ENCODE results near the gene RAPGEF1. TPM values are rescaled to one million over a fixed set of nuclear protein-coding genes. Genes with fewer than 3 reads are reported as not detected.

RAPGEF1 gene
- total RNA-seq, 4 donors from 2014 or later: 32.0 to 57.3 (median 38.9) TPM

- Histone ChIP-seq H3K9me3 (no peaks in the 10 kb centered on the region), H3K4me3 (no peak overlapping the region), H3K4me1 (peaks cover 0 to 4% (median 0%) of the 10 kb centered on the region in 4 donors), H3K27ac (no peak overlapping the region), H3K27me3 (no peaks in the 10 kb centered on the region), H3K36me3 (peaks cover 0 to 88% (median 19%) of the 10 kb centered on the region in 3 donors)
- no peak for DNase-seq (ENCODE audit: low spot score in 2 of 2)
- TF ChIP-seq EP300 (IDR thresholded peaks at IDR 0.05) (no peak), POLR2A (IDR thresholded peaks at IDR 0.05) (no peak), CTCF (IDR thresholded peaks at IDR 0.05) (no peak)
- 85 to 87% methylated on average over 12 to 14 of the region's 14 CpGs for WGBS, 2 donors
These were observed 149.9 kb downstream of the RAPGEF1 start for GRCh38 chr9:131589993-131590392.

- no peak for TF ChIP-seq POLR2A (IDR thresholded peaks at IDR 0.05)
- 91 to 93% methylated on average over 13 to 16 of the region's 16 CpGs for WGBS, 2 donors
- H3K9me3 ChIP-seq: no peaks in the 10 kb centered on the region
- peaks cover 0 to 4% (median 0%) of the 10 kb centered on the region in 4 donors for H3K4me1 ChIP-seq
- no peak overlapping the region for H3K4me3 ChIP-seq
- peaks cover 0 to 88% (median 15%) of the 10 kb centered on the region in 3 donors for H3K36me3 ChIP-seq
- no peaks in the 10 kb centered on the region for H3K27me3 ChIP-seq
- no peak overlapping the region for H3K27ac ChIP-seq
- DNase-seq (ENCODE audit: low spot score in 2 of 2): no peak
These were observed 150.7 kb downstream of the RAPGEF1 start for GRCh38 chr9:131589124-131589711.

GRCh38 chr9:131588396-131588795 is 151.5 kb downstream of the RAPGEF1 start:
- no peak overlapping the region for H3K27ac ChIP-seq
- TF ChIP-seq POLR2A (IDR thresholded peaks at IDR 0.05) (no peak), EP300 (IDR thresholded peaks at IDR 0.05) (no peak), CTCF (IDR thresholded peaks at IDR 0.05) (no peak)
- no peak for DNase-seq (ENCODE audit: low spot score in 2 of 2)
- peaks cover 0 to 88% (median 20%) of the 10 kb centered on the region in 3 donors for H3K36me3 ChIP-seq
- peaks cover 0 to 4% (median 0%) of the 10 kb centered on the region in 4 donors for H3K4me1 ChIP-seq
- H3K4me3 ChIP-seq: no peak overlapping the region
- WGBS, 2 donors: 91 to 97% methylated on average over 8 to 9 of the region's 9 CpGs
- H3K9me3 ChIP-seq: no peaks in the 10 kb centered on the region
- H3K27me3 ChIP-seq: no peaks in the 10 kb centered on the region

GRCh38 chr9:131587906-131588305 is 152.0 kb downstream of the RAPGEF1 start:
- peaks cover 0 to 4% (median 0%) of the 10 kb centered on the region in 4 donors for H3K4me1 ChIP-seq
- no peaks in the 10 kb centered on the region for H3K27me3 ChIP-seq
- H3K27ac ChIP-seq: no peak overlapping the region
- 83 to 88% methylated on average over 14 of the region's 14 CpGs for WGBS, 2 donors
- H3K36me3 ChIP-seq: peaks cover 0 to 88% (median 22%) of the 10 kb centered on the region in 3 donors
- H3K4me3 ChIP-seq: no peak overlapping the region
- H3K9me3 ChIP-seq: no peaks in the 10 kb centered on the region
- DNase-seq (ENCODE audit: low spot score in 2 of 2): no peak
- no peak for TF ChIP-seq CTCF (IDR thresholded peaks at IDR 0.05)
- TF ChIP-seq EP300 (IDR thresholded peaks at IDR 0.05): no peak
- no peak for TF ChIP-seq POLR2A (IDR thresholded peaks at IDR 0.05)

GRCh38 chr9:131587331-131587730 is 152.5 kb downstream of the RAPGEF1 start:
- peaks cover 0 to 88% (median 28%) of the 10 kb centered on the region in 3 donors for H3K36me3 ChIP-seq
- 76 to 86% methylated on average over 9 of the region's 9 CpGs for WGBS, 2 donors
- H3K4me1 ChIP-seq: peaks cover 0 to 4% (median 0%) of the 10 kb centered on the region in 4 donors
- H3K27ac ChIP-seq: no peak overlapping the region
- no peak overlapping the region for H3K4me3 ChIP-seq
- no peak for DNase-seq (ENCODE audit: low spot score in 2 of 2)
- H3K27me3 ChIP-seq: no peaks in the 10 kb centered on the region
- no peak for TF ChIP-seq CTCF (IDR thresholded peaks at IDR 0.05)
- TF ChIP-seq POLR2A (IDR thresholded peaks at IDR 0.05): no peak
- no peak for TF ChIP-seq EP300 (IDR thresholded peaks at IDR 0.05)
- H3K9me3 ChIP-seq: no peaks in the 10 kb centered on the region

Data from tibial nerve (tissue), 4 donors.